GM12878 (cell line): ENCODE data around the gene PRM1. TPM values are rescaled to one million over a fixed set of nuclear protein-coding genes. Genes with fewer than 3 reads are reported as not detected.

Experiments
- ATAC-seq: fragments of 200-7000 bp; cut with Tn5 transposase; 3 replicates; pipeline ENCODE4 v1.9.1; 2020; ENCODE audit warnings: mild to moderate bottlenecking, moderate library complexity
- BruUV-seq: library from RNA; stranded (reverse); fragments of 400-500 nt; replicated peaks from 2 replicates; lab custom pipeline; 2021; lab: Mats Ljungman, UMichigan
- CTCF ChIA-PET: fragments of 300-600 bp; sonication (Branson Sonifier 250); formaldehyde crosslinking; extraction: SDS; loops from one replicate; lab custom pipeline; 2021; ENCODE audit warnings: inconsistent platforms; lab: Yijun Ruan, JAX
- POLR2A ChIA-PET: fragments of 350-600 bp; formaldehyde crosslinking; extraction: SDS; loops from one replicate; lab custom pipeline; 2021; ENCODE audit warnings: inconsistent platforms; lab: Charles Lee
- RAD21 ChIA-PET: fragments of 300-600 bp; sonication (Branson Sonifier 250); formaldehyde crosslinking; loops from one replicate; lab custom pipeline; 2023; ENCODE audit warnings: antibody characterized with exemption; ENCODE audit not compliant: unreplicated experiment; lab: Charles Lee
- SMC1A ChIA-PET: fragments of 300-600 bp; sonication (Branson Sonifier 250); formaldehyde crosslinking; loops from one replicate; lab custom pipeline; 2023; ENCODE audit not compliant: unreplicated experiment, uncharacterized antibody; lab: Charles Lee
- DNase-seq: peaks from one replicate; pipeline ENCODE4 v3.0.0-alpha.2; 2011; ENCODE audit warnings: low read depth, low spot score
- FAIRE-seq: peaks from 3 replicates; lab custom pipeline; 2011; peaks lifted over from hg19 to GRCh38; lab: Jason Lieb, UNC
- H2AFZ ChIP-seq: 2 replicates; pipeline ENCODE4 v1.6.0; 2011; ENCODE audit warnings: low read depth, low read length, control low read depth; ENCODE audit not compliant: control insufficient read depth
- H3K27ac ChIP-seq: 2 replicates; pipeline ENCODE4 v1.5.1; 2011; ENCODE audit warnings: control low read depth; ENCODE audit not compliant: control insufficient read depth, insufficient read depth
- H3K27me3 ChIP-seq, 2 experiments: replicated peaks in 1 of 2; 2 replicates each; pipeline versions ENCODE4 v1.6.0 to v1.6.1; 2011; ENCODE audit warnings: low read length in 1 of 2; ENCODE audit not compliant: control insufficient read depth in 2 of 2, insufficient read depth in 2 of 2
- H3K36me3 ChIP-seq, 2 experiments: 2 replicates each; pipeline ENCODE4 v1.5.1; 2011; ENCODE audit warnings: low read length in 1 of 2; ENCODE audit not compliant: control insufficient read depth in 2 of 2, insufficient read depth in 2 of 2
- H3K4me1 ChIP-seq: 2 replicates; pipeline ENCODE4 v1.6.1; 2011; ENCODE audit warnings: mild to moderate bottlenecking, low read length, moderate library complexity, mixed read lengths; ENCODE audit not compliant: control insufficient read depth, insufficient read depth
- H3K4me2 ChIP-seq: 2 replicates; pipeline ENCODE4 v1.6.0; 2011; ENCODE audit warnings: control low read depth; ENCODE audit not compliant: control insufficient read depth, insufficient read depth
- H3K4me3 ChIP-seq: fragments of 200-600 bp; sonication (generic); 2 replicates; pipeline ENCODE4 v1.5.1; 2016
- H3K79me2 ChIP-seq: 2 replicates; pipeline ENCODE4 v1.6.0; 2011; ENCODE audit warnings: low read length; ENCODE audit not compliant: control insufficient read depth, insufficient read depth
- H3K9ac ChIP-seq: 2 replicates; pipeline ENCODE4 v1.8.0; 2011; ENCODE audit warnings: low read length, control low read depth, mixed read lengths; ENCODE audit not compliant: control insufficient read depth, insufficient read depth
- H3K9me3 ChIP-seq: replicated peaks from 3 replicates; pipeline ENCODE4 v1.5.1; 2011; ENCODE audit warnings: mild to moderate bottlenecking, low read length; ENCODE audit not compliant: control insufficient read depth, insufficient read depth
- H4K20me1 ChIP-seq: 2 replicates; pipeline ENCODE4 v1.6.0; 2011; ENCODE audit not compliant: control insufficient read depth, insufficient read depth
- ATF2 ChIP-seq: IDR thresholded peaks from 2 replicates; pipeline ENCODE4 v1.6.1; 2012; ENCODE audit warnings: low read length, inconsistent platforms
- BCLAF1 ChIP-seq: fragments of 450-650 bp; IDR thresholded peaks from 2 replicates; pipeline ENCODE4 v1.6.1; 2017; ENCODE audit warnings: antibody characterized with exemption, mild to moderate bottlenecking, moderate library complexity
- CHD4 ChIP-seq: fragments of 200-600 bp; sonication (generic); IDR thresholded peaks from 2 replicates; pipeline ENCODE4 v1.6.1; 2016; ENCODE audit warnings: mild to moderate bottlenecking
- GATAD2B ChIP-seq: fragments of 450-650 bp; conservative IDR thresholded peaks from 2 replicates; pipeline ENCODE4 v1.6.1; 2017; ENCODE audit warnings: low read depth, mild to moderate bottlenecking, moderate library complexity
- KDM1A ChIP-seq: fragments of 200-600 bp; sonication (generic); IDR thresholded peaks from 2 replicates; pipeline ENCODE4 v1.6.1; 2016; ENCODE audit warnings: borderline replicate concordance
- NBN ChIP-seq: fragments of 450-650 bp; IDR thresholded peaks from 2 replicates; pipeline ENCODE4 v1.6.1; 2016
- PKNOX1 ChIP-seq: fragments of 450-650 bp; IDR thresholded peaks from 2 replicates; pipeline ENCODE4 v1.6.1; 2016; ENCODE audit warnings: mild to moderate bottlenecking
- RCOR1 ChIP-seq: conservative IDR thresholded peaks from 2 replicates; pipeline ENCODE4 v1.6.1; 2012; ENCODE audit warnings: low read depth, low read length, improper control_type of control experiment
- WGBS: methylation state at CpG from one replicate; pipeline ENCODE4 v1.1.6; 2016; ENCODE audit warnings: low lambda C conversion rate; ENCODE audit not compliant: insufficient replicate concordance, insufficient coverage; ENCODE audit errors: missing lambda C conversion rate; 5-methylcytosine and 5-hydroxymethylcytosine counted together
- in situ Hi-C: fragments of 300-500 bp; cut with MboI; formaldehyde crosslinking; loops from 9 replicates; pipeline ENCODE4 v1.14.3; 2018; ENCODE audit warnings: mixed read lengths
- intact Hi-C: fragments of 100-400 bp; cut with micrococcal nuclease; formaldehyde crosslinking; loops from one replicate; pipeline ENCODE4 v1.14.2; 2022; ENCODE audit not compliant: unreplicated experiment
- polyA plus RNA-seq, 11 experiments: library from polyadenylated mRNA; depleted of rRNA in 4 of 11; unstranded in 6 of 11; stranded (reverse) in 5 of 11; fragments of >200 nt; fragmentation: Nextera tagmentation in 4 of 11; fragmentation: Illumina TruSeq in 1 of 11; extraction: Ambion mirVana in 4 of 11; extraction: Trizol in 1 of 11; gene quantifications; 1 replicate in 1 of 11; 2 replicates in 10 of 11; pipeline versions ENCODE4 v1.2.1 to v1.2.3, GENCODE V29; 2011 to 2016; ENCODE audit warnings: inconsistent platforms in 2 of 11, missing spikeins in 2 of 11, low read depth in 1 of 11
- total RNA-seq, 4 experiments: library from RNA; depleted of rRNA in 3 of 4; stranded (reverse); fragments of >200 nt in 3 of 4; fragmentation: Illumina TruSeq in 1 of 4; extraction: Trizol in 1 of 4; gene quantifications; 2 replicates each; pipeline versions ENCODE4 v1.2.1 to v1.2.3, GENCODE V29; 2013 to 2021

PRM1 gene
- total and polyA plus RNA-seq, 10 of the 15 experiments (the other 5 are each of a cell fraction or from before 2014, with no cell fraction given): 0.20 TPM; not detected in 9

- no peak for ATAC-seq
- Histone ChIP-seq H4K20me1 (no peaks in the 10 kb centered on the region), H3K79me2 (no peaks in the 10 kb centered on the region), H3K9me3 (no peaks in the 10 kb centered on the region; the same call in 2 of the 3 replicates), H3K9ac (no peak overlapping the region), H3K4me3 (no peak overlapping the region), H3K4me2 (no peak overlapping the region), H3K36me3 (no peaks in the 10 kb centered on the region), H3K27me3 (no peaks in the 10 kb centered on the region), H2AFZ (no peak overlapping the region), H3K27ac (no peak overlapping the region), H3K4me1 (peaks cover 11% of the 10 kb centered on the region)
- intact Hi-C loops (no loop called here), in situ Hi-C loops (no loop called here)
- CTCF ChIA-PET: no interaction called here
- no peak for DNase-seq
- no peak for TF ChIP-seq CHD4
- TF ChIP-seq BCLAF1: no peak
- no peak for TF ChIP-seq RCOR1
- TF ChIP-seq GATAD2B: no peak
- TF ChIP-seq NBN: no peak
- no peak for TF ChIP-seq KDM1A
- no peak for TF ChIP-seq PKNOX1
- TF ChIP-seq ATF2: no peak
- SMC1A ChIA-PET: no interaction called here
- BruUV-seq: no TSS peak
- RAD21 ChIA-PET: no interaction called here
- FAIRE-seq: no peak
- POLR2A ChIA-PET: no interaction called here
- 78% methylated on average over 5 of the region's 5 CpGs for WGBS
Observed at GRCh38 chr16:11241480-11242204, 39.5 kb downstream of the PRM1 start.
